Mucosa of descending colon (tissue), 3 donors: ENCODE results near the gene LRP1B. TPM values are rescaled to one million over a fixed set of nuclear protein-coding genes. Genes with fewer than 3 reads are reported as not detected.

Experiments used
- ATAC-seq: fragments of 200-7000 bp; cut with Tn5 transposase; one replicate; pipeline ENCODE4 v1.9.1; 2020; ENCODE audit warnings: mild to moderate bottlenecking, moderate library complexity
- DNase-seq, 3 donors: peaks; one replicate each; pipeline ENCODE4 v3.0.0-alpha.2; 2020
- H3K36me3 ChIP-seq: fragments of 200-600 bp; one replicate; pipeline ENCODE4 v1.8.0; 2021; ENCODE audit warnings: low read depth, mild to moderate bottlenecking
- H3K4me1 ChIP-seq: fragments of 200-600 bp; one replicate; pipeline ENCODE4 v1.8.0; 2021; ENCODE audit warnings: low read depth, mild to moderate bottlenecking
- H3K4me3 ChIP-seq: fragments of 200-600 bp; one replicate; pipeline ENCODE4 v1.8.0; 2021; ENCODE audit warnings: mild to moderate bottlenecking
- H3K9me3 ChIP-seq: fragments of 200-600 bp; one replicate; pipeline ENCODE4 v1.8.0; 2021; ENCODE audit warnings: mild to moderate bottlenecking
- CTCF ChIP-seq: fragments of 200-600 bp; IDR thresholded peaks from one replicate; pipeline ENCODE4 v1.8.0; 2022; ENCODE audit warnings: antibody characterized with exemption, mild to moderate bottlenecking
- intact Hi-C, 2 donors: fragments of 100-400 bp; cut with DNase I in 1 of 2; cut with micrococcal nuclease in 1 of 2; formaldehyde crosslinking; loops; one replicate each; pipeline versions ENCODE4 v1.11.0 to v1.11.1; 2022; cut with DNase I, micrococcal nuclease
- total RNA-seq, 3 donors: library from RNA; stranded (reverse); fragmentation: NEBNext Ultra II Directional in 2 of 3; extraction: Animal tissue kit (Norgen Biotek cat#: 25700) in 2 of 3; gene quantifications; one replicate each; pipeline versions ENCODE4 v1.2.1 to v1.2.4, GENCODE V29; 2021 to 2023
- donor health status: DM: no; HTN: no; CAD: no; lungs with moderate emphysema.
- donor health status: DM: no; HTN: no; CAD: no.
- donor health status: DM: no; HTN: yes; CAD: no.

Gene LRP1B
- total RNA-seq, 3 donors from 2014 or later = 0.12 to 1.6 (median 0.20) TPM

GRCh38 chr2:141611176-141611571 is 519.6 kb downstream of the LRP1B start:
- ATAC-seq (no peak), DNase-seq (no peak)
- H3K4me1 ChIP-seq = no peaks in the 10 kb centered on the region
- intact Hi-C loops = no loop called here
- TF ChIP-seq CTCF = no peak
- no peaks in the 10 kb centered on the region for H3K9me3 ChIP-seq
- H3K4me3 ChIP-seq = no peak overlapping the region
- no peaks in the 10 kb centered on the region for H3K36me3 ChIP-seq

GRCh38 chr2:141610564-141611175 is 520.1 kb downstream of the LRP1B start:
- intact Hi-C loops = no loop called here
- Histone ChIP-seq H3K4me1 (no peaks in the 10 kb centered on the region), H3K9me3 (no peaks in the 10 kb centered on the region), H3K36me3 (no peaks in the 10 kb centered on the region), H3K4me3 (no peak overlapping the region)
- no peak for DNase-seq
- ATAC-seq = no peak
- TF ChIP-seq CTCF = no peak

GRCh38 chr2:141605163-141605562 is 525.7 kb downstream of the LRP1B start:
- Histone ChIP-seq H3K4me1 (no peaks in the 10 kb centered on the region), H3K4me3 (no peak overlapping the region), H3K36me3 (no peaks in the 10 kb centered on the region), H3K9me3 (no peaks in the 10 kb centered on the region)
- intact Hi-C loops = no loop called here
- no peak for TF ChIP-seq CTCF
- ATAC-seq = no peak
- no peak for DNase-seq

GRCh38 chr2:141601511-141602152 is 529.2 kb downstream of the LRP1B start:
- H3K4me3 ChIP-seq = no peak overlapping the region
- intact Hi-C loops = no loop called here

GRCh38 chr2:141599721-141600120 is 531.1 kb downstream of the LRP1B start:
- TF ChIP-seq CTCF = no peak
- ATAC-seq = no peak
- Histone ChIP-seq H3K9me3 (no peaks in the 10 kb centered on the region), H3K4me1 (no peaks in the 10 kb centered on the region), H3K36me3 (no peaks in the 10 kb centered on the region), H3K4me3 (no peak overlapping the region)
- intact Hi-C loops = no loop called here
- DNase-seq = no peak

More at GRCh38 chr2:141601511-141602152, 529.2 kb downstream of the LRP1B start:
- DNase-seq (no peak), ATAC-seq (no peak)
- TF ChIP-seq CTCF = no peak
- H3K36me3 ChIP-seq = no peaks in the 10 kb centered on the region
- H3K4me1 ChIP-seq = no peaks in the 10 kb centered on the region
- H3K9me3 ChIP-seq = no peaks in the 10 kb centered on the region
